ENCODE measurements around the gene DNAH6. TPM values are rescaled to one million over a fixed set of nuclear protein-coding genes. Genes with fewer than 3 reads are reported as not detected.

DNAH6 gene
- total and polyA plus RNA-seq, 9 of the 15 experiments (the other 6 are each of a cell fraction or from before 2014, with no cell fraction given): 0.01 to 0.04 (median 0.01) TPM; not detected in 5

- no TSS peak for BruUV-seq (replicated peaks)
- H3K4me2 ChIP-seq (ENCODE audit: insufficient read depth, low read length): no peak overlapping the region
- ChIA-PET CTCF (ENCODE audit: low intra/inter-chr PET ratio) (no interaction called here), POLR2A (no interaction called here)
- no peaks in the 10 kb centered on the region for H4K20me1 ChIP-seq (replicated peaks; ENCODE audit: control insufficient read depth, insufficient read depth, low read length)
- in situ Hi-C loops (cut with MboI): no loop called here
- no peak overlapping the region for H2AFZ ChIP-seq (ENCODE audit: low read depth, low read length)
- TF ChIP-seq C11orf30 (IDR thresholded peaks at IDR 0.05; ENCODE audit: low read depth): no peak
- no peak for TF ChIP-seq ZNF212 (CRISPR knock-in tag; IDR thresholded peaks at IDR 0.05)
- no peak for TF ChIP-seq ARID3B (CRISPR knock-in tag; IDR thresholded peaks at IDR 0.05; ENCODE audit: borderline replicate concordance)
- TF ChIP-seq CEBPB (tag; IDR thresholded peaks at IDR 0.05): no peak
- TF ChIP-seq ZNF263 (CRISPR knock-in tag; IDR thresholded peaks at IDR 0.05; ENCODE audit: borderline replicate concordance): no peak
- TF ChIP-seq HDAC1 (IDR thresholded peaks at IDR 0.05): no peak
- TF ChIP-seq MNT (conservative IDR thresholded peaks at IDR 0.05): no peak
- no peak for TF ChIP-seq TBP (optimal IDR thresholded peaks at IDR 0.05; ENCODE audit: low read depth, low read length)
- no peak for TF ChIP-seq HEY1 (CRISPR knock-in tag; IDR thresholded peaks at IDR 0.05; ENCODE audit: borderline replicate concordance)
- TF ChIP-seq YBX1 (IDR thresholded peaks at IDR 0.05): no peak
- TF ChIP-seq NFXL1 (CRISPR knock-in tag; IDR thresholded peaks at IDR 0.05): no peak
- TF ChIP-seq SAP30 (IDR thresholded peaks at IDR 0.05; ENCODE audit: borderline replicate concordance, insufficient read depth, low read depth, low read length, poor library complexity, severe bottlenecking): no peak
- TF ChIP-seq DIDO1 (tag; IDR thresholded peaks at IDR 0.05; ENCODE audit: low read depth): no peak
- no peak for TF ChIP-seq HNRNPH1 (optimal IDR thresholded peaks at IDR 0.05; ENCODE audit: low read depth, low read length)
- TF ChIP-seq ETV5 (CRISPR knock-in tag; IDR thresholded peaks at IDR 0.05; ENCODE audit: low read depth): no peak
- no peak for TF ChIP-seq SP2 (IDR thresholded peaks at IDR 0.05; ENCODE audit: extremely low read depth, low read depth, low read length, poor library complexity, severe bottlenecking)
- TF ChIP-seq SRSF3 (IDR thresholded peaks at IDR 0.05; ENCODE audit: insufficient read depth, low read length): no peak
- TF ChIP-seq ETS2 (tag; IDR thresholded peaks at IDR 0.05; ENCODE audit: borderline replicate concordance, poor library complexity, severe bottlenecking): no peak
- no peak for TF ChIP-seq SIRT6 (IDR thresholded peaks at IDR 0.05; ENCODE audit: low read depth, low read length)
- TF ChIP-seq RBM17 (IDR thresholded peaks at IDR 0.05; ENCODE audit: borderline replicate concordance, low read depth, low read length): no peak
- H3K4me3 ChIP-seq: no peak overlapping the region
- H3K9me1 ChIP-seq (ENCODE audit: control insufficient read depth, insufficient read depth, low read length): no peaks in the 10 kb centered on the region
- FAIRE-seq (no peak), ATAC-seq (no peak), DNase-seq (ENCODE audit: extremely low read depth in 1 of 4, low spot score in 3 of 4) (no peak)
- no peaks in the 10 kb centered on the region for H3K4me1 ChIP-seq (replicated peaks in 1 of 2; ENCODE audit: control insufficient read depth in 2 of 2, insufficient read depth in 2 of 2, low read length in 2 of 2)
- H3K79me2 ChIP-seq (ENCODE audit: control insufficient read depth, insufficient read depth, low read length): no peaks in the 10 kb centered on the region
- intact Hi-C loops (cut with micrococcal nuclease): no loop called here
- no peaks in the 10 kb centered on the region for H3K36me3 ChIP-seq (ENCODE audit: control insufficient read depth, insufficient read depth, low read length)
- H3K27ac ChIP-seq (ENCODE audit: extremely low read depth, low read depth, low read length): no peak overlapping the region
- no peaks in the 10 kb centered on the region for H3K9me3 ChIP-seq (replicated peaks; ENCODE audit: control insufficient read depth, insufficient read depth, low read depth, low read length)
- peaks cover 0 to 5% of the 10 kb centered on the region in 2 experiments; a peak in 1 of 5 replicates for H3K27me3 ChIP-seq (ENCODE audit: control insufficient read depth in 2 of 2, insufficient read depth in 2 of 2, low read length in 2 of 2)
- no peak overlapping the region for H3K9ac ChIP-seq (ENCODE audit: insufficient read depth in 1 of 2, low read depth in 2 of 2, low read length in 2 of 2)
Observed at GRCh38 chr2:84796798-84797197, 280.5 kb downstream of the DNAH6 start.
